ENCODE data around the gene IPO9. TPM values are rescaled to one million over a fixed set of nuclear protein-coding genes. Genes with fewer than 3 reads are reported as not detected.

The IPO9 gene
- total RNA-seq, 1 experiment from 2014 or later, result 106 TPM

DNA sequence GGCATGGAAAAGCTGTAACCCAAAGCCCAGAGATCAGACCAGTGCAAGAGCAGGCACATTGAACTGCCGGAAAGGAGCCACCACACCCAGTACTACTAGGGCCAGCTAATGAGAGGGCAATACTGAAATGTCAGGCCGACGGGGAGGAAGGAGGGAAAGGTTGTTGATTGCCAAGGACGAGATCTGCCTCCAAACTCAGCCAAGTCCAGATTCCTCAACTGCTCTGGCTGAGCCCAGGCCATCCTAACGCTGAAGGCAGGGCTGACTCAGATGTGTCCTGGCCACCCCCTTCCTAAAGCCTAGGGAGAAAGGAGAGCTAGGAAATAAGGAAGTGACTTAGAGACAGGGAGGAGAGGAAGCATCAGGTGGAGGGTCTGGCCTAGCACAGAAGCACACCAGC lies 42.1 kb upstream of the IPO9 start:
- ATAC-seq, result no peak
- Histone ChIP-seq H3K4me3 (ENCODE audit: low read depth in 2 of 2, low read length in 2 of 2) (no peak overlapping the region), H3K9me3 (ENCODE audit: control insufficient read depth, insufficient read depth, low read depth, low read length) (no peaks in the 10 kb centered on the region), H3K36me3 (ENCODE audit: control insufficient read depth, insufficient read depth, low read length) (no peaks in the 10 kb centered on the region), H3K27ac (ENCODE audit: low read length) (no peak overlapping the region), H3K27me3 (ENCODE audit: control insufficient read depth, insufficient read depth, low read length) (no peaks in the 10 kb centered on the region), H3K4me1 (ENCODE audit: control insufficient read depth, insufficient read depth, low read length) (no peaks in the 10 kb centered on the region)
- ChIA-PET CTCF (no interaction called here), POLR2A (no interaction called here)
- TF ChIP-seq SIN3A (IDR thresholded peaks at IDR 0.05; ENCODE audit: borderline replicate concordance, insufficient read depth, low read depth, low read length) (no peak), TCF7L2 (IDR thresholded peaks at IDR 0.05; ENCODE audit: low read depth, low read length) (no peak), POLR2AphosphoS5 (IDR thresholded peaks at IDR 0.05; ENCODE audit: low read depth, low read length) (no peak)
- TF ChIP-seq, protein P1, sequence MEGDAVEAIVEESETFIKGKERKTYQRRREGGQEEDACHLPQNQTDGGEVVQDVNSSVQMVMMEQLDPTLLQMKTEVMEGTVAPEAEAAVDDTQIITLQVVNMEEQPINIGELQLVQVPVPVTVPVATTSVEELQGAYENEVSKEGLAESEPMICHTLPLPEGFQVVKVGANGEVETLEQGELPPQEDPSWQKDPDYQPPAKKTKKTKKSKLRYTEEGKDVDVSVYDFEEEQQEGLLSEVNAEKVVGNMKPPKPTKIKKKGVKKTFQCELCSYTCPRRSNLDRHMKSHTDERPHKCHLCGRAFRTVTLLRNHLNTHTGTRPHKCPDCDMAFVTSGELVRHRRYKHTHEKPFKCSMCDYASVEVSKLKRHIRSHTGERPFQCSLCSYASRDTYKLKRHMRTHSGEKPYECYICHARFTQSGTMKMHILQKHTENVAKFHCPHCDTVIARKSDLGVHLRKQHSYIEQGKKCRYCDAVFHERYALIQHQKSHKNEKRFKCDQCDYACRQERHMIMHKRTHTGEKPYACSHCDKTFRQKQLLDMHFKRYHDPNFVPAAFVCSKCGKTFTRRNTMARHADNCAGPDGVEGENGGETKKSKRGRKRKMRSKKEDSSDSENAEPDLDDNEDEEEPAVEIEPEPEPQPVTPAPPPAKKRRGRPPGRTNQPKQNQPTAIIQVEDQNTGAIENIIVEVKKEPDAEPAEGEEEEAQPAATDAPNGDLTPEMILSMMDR (IDR thresholded peaks at IDR 0.05), result no peak
- TF ChIP-seq, protein P2, sequence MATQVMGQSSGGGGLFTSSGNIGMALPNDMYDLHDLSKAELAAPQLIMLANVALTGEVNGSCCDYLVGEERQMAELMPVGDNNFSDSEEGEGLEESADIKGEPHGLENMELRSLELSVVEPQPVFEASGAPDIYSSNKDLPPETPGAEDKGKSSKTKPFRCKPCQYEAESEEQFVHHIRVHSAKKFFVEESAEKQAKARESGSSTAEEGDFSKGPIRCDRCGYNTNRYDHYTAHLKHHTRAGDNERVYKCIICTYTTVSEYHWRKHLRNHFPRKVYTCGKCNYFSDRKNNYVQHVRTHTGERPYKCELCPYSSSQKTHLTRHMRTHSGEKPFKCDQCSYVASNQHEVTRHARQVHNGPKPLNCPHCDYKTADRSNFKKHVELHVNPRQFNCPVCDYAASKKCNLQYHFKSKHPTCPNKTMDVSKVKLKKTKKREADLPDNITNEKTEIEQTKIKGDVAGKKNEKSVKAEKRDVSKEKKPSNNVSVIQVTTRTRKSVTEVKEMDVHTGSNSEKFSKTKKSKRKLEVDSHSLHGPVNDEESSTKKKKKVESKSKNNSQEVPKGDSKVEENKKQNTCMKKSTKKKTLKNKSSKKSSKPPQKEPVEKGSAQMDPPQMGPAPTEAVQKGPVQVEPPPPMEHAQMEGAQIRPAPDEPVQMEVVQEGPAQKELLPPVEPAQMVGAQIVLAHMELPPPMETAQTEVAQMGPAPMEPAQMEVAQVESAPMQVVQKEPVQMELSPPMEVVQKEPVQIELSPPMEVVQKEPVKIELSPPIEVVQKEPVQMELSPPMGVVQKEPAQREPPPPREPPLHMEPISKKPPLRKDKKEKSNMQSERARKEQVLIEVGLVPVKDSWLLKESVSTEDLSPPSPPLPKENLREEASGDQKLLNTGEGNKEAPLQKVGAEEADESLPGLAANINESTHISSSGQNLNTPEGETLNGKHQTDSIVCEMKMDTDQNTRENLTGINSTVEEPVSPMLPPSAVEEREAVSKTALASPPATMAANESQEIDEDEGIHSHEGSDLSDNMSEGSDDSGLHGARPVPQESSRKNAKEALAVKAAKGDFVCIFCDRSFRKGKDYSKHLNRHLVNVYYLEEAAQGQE (IDR thresholded peaks at IDR 0.05; ENCODE audit: insufficient read depth in 1 of 2, low read depth in 2 of 2, low read length in 1 of 2), result no peak
- in situ Hi-C loops (cut with HindIII; ENCODE audit: low pct_unique_long_range_greater_than_20kb, low sequenced_read_pairs) (no loop called here), intact Hi-C loops (cut with micrococcal nuclease; ENCODE audit: unreplicated experiment) (no loop called here)
- DNase-seq (ENCODE audit: low read depth, low spot score), result no peak
- no TSS peak for BruUV-seq (replicated peaks)

DNA sequence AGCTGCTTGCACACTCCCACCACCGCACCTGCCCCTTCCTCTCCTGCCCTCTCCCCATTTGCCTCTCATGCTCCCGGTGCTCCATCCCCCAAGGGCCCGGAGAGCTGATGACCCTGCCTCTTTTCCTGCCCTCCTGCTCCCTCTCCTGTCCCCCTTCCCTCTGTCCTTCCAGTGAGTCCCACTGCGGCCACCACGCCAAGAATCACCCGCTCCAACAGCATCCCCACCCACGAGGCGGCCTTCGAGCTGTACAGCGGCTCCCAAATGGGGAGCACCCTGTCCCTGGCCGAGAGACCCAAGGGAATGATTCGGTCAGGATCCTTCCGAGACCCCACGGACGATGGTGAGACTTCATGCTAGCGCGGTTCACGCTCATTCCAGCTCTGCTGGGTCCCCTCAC lies 40.7 kb upstream of the IPO9 start:
- CTCF ChIA-PET, result interaction anchor here (1.5 kb wide), 1 partner anchor 79 kb away, joined by 4 read pairs; no protein-coding TSS in a partner anchor
- Histone ChIP-seq H3K27me3 (ENCODE audit: control insufficient read depth, insufficient read depth, low read length) (no peaks in the 10 kb centered on the region), H3K27ac (ENCODE audit: low read length) (no peak overlapping the region), H3K9me3 (ENCODE audit: control insufficient read depth, insufficient read depth, low read depth, low read length) (no peaks in the 10 kb centered on the region), H3K4me1 (ENCODE audit: control insufficient read depth, insufficient read depth, low read length) (peaks cover 4% of the 10 kb centered on the region; the same call in 1 of the 2 replicates), H3K4me3 (ENCODE audit: low read depth in 2 of 2, low read length in 2 of 2) (no peak overlapping the region), H3K36me3 (ENCODE audit: control insufficient read depth, insufficient read depth, low read length) (no peaks in the 10 kb centered on the region)
- no TSS peak for BruUV-seq (replicated peaks)
- TF ChIP-seq SIN3A (IDR thresholded peaks at IDR 0.05; ENCODE audit: borderline replicate concordance, insufficient read depth, low read depth, low read length) (no peak), TCF7L2 (IDR thresholded peaks at IDR 0.05; ENCODE audit: low read depth, low read length) (no peak), POLR2AphosphoS5 (IDR thresholded peaks at IDR 0.05; ENCODE audit: low read depth, low read length) (no peak)
- TF ChIP-seq, protein P2 (IDR thresholded peaks at IDR 0.05; ENCODE audit: insufficient read depth in 1 of 2, low read depth in 2 of 2, low read length in 1 of 2), result no peak
- TF ChIP-seq, protein P1 (IDR thresholded peaks at IDR 0.05), result no peak
- no peak for ATAC-seq
- in situ Hi-C loops (cut with HindIII; ENCODE audit: low pct_unique_long_range_greater_than_20kb, low sequenced_read_pairs), result no loop called here
- intact Hi-C loops (cut with micrococcal nuclease; ENCODE audit: unreplicated experiment), result no loop called here
- POLR2A ChIA-PET, result no interaction called here
- no peak for DNase-seq (ENCODE audit: low read depth, low spot score)
